ENCODE results near the gene PTPRN2.
"Not testable (repeated sequence)": the region's sequence is repeated elsewhere in the genome, so short reads cannot be mapped to it uniquely, and the experiment has no call there.

The PTPRN2 gene

DNA sequence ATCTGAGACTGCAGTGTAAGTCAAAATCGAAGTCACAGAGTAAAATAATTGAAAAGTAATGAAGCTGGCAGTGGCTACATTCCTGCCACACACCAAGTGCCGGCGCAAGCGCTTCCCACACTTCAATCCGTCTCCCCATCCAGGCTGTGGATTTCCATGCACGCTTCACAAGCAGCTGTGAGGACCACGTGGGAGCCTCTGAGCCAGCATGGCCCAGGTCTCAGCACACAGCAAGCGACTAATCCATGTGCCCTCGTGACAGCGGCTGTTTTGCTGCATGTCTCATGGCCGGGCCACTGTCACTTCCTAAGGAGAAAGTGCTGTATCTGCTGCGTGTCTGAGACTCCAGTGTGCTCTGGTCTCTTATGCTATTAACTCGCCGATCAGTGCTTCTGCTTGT is 683.9 kb downstream of the PTPRN2 start:
- Mint-ChIP-seq H3K9me3 (no peaks in the 10 kb centered on the region), H3K4me3 (no peak overlapping the region), H3K4me1 (peaks cover 58% of the 10 kb centered on the region), H3K27ac (no peak overlapping the region), H3K36me3 (ENCODE audit: low read depth) (no peaks in the 10 kb centered on the region), H3K27me3 (ENCODE audit: low read depth, poor library complexity) (peaks cover 6% of the 10 kb centered on the region)
- TF ChIP-seq, protein P1, sequence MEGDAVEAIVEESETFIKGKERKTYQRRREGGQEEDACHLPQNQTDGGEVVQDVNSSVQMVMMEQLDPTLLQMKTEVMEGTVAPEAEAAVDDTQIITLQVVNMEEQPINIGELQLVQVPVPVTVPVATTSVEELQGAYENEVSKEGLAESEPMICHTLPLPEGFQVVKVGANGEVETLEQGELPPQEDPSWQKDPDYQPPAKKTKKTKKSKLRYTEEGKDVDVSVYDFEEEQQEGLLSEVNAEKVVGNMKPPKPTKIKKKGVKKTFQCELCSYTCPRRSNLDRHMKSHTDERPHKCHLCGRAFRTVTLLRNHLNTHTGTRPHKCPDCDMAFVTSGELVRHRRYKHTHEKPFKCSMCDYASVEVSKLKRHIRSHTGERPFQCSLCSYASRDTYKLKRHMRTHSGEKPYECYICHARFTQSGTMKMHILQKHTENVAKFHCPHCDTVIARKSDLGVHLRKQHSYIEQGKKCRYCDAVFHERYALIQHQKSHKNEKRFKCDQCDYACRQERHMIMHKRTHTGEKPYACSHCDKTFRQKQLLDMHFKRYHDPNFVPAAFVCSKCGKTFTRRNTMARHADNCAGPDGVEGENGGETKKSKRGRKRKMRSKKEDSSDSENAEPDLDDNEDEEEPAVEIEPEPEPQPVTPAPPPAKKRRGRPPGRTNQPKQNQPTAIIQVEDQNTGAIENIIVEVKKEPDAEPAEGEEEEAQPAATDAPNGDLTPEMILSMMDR (IDR thresholded peaks at IDR 0.05), result no peak
- DNase-seq, result no peak

GRCh38 chr7:157903296-157903695 is 684.3 kb downstream of the PTPRN2 start:
- TF ChIP-seq, protein P1 (IDR thresholded peaks at IDR 0.05), result no peak
- Mint-ChIP-seq H3K4me3 (no peak overlapping the region), H3K4me1 (peaks cover 62% of the 10 kb centered on the region), H3K36me3 (ENCODE audit: low read depth) (no peaks in the 10 kb centered on the region), H3K27ac (no peak overlapping the region), H3K27me3 (ENCODE audit: low read depth, poor library complexity) (peaks cover 6% of the 10 kb centered on the region), H3K9me3 (no peaks in the 10 kb centered on the region)
- DNase-seq, result no peak

DNA sequence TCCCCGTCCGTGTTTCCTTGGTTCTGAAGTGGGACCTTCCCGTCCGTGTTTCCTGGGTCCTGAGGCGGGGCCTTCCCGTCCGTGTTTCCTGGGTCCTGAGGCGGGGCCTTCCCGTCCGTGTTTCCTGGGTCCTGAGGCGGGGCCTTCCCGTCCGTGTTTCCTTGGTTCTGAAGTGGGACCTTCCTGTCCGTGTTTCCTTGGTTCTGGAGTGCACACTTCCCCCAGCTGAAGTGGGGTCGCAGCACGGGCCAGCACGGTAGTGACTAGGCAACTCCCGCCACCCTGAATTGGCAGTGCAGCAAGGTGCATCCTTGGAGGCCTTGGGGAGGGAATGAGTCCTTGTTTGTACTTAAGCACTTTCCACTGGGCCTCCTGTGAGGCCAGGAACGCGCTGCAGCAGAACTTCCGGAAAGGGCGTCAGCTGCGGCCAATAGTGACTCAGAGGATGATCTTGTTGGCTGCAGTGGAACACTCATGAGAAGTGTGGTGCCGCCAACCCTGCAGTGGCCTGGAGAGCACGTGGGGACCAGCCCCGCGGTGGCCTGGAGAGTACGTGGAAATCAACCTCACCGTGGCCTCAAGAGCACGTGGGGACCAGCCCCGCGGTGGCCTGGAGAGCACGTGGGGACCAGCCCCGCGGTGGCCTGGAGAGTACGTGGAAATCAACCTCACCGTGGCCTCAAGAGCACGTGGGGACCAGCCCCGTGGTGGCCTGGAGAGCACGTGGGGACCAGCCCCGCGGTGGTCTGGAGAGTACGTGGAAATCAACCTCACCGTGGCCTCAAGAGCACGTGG is 685.6 kb downstream of the PTPRN2 start:
- H3K27ac Mint-ChIP-seq; H3K4me3 Mint-ChIP-seq; DNase-seq; H3K9me3 Mint-ChIP-seq; H3K27me3 Mint-ChIP-seq (ENCODE audit: low read depth, poor library complexity); H3K36me3 Mint-ChIP-seq (ENCODE audit: low read depth): not testable (repeated sequence)
- H3K4me1 Mint-ChIP-seq, result peaks cover 74% of the 10 kb centered on the region

DNA sequence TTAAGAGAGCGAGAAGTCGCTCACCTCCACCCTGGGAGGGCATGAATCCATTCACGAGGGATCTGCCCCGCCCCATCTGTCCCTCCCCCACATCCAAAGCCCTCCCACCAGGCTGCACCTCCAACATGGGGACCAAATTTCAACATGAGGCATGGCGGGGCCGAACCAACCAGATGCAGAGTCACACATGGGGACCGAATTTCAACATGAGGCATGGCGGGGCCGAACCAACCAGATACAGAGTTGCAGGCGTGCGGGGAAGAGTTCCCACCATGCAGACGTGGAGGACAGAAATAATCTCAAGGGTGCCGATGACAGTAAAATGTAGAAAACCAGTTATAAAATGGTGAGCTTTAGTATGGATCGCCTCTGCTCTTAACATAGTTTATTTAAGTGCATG is 686.5 kb downstream of the PTPRN2 start:
- Mint-ChIP-seq H3K27me3 (ENCODE audit: low read depth, poor library complexity) (peaks cover 8% of the 10 kb centered on the region), H3K4me3 (no peak overlapping the region), H3K36me3 (ENCODE audit: low read depth) (no peaks in the 10 kb centered on the region), H3K4me1 (peaks cover 76% of the 10 kb centered on the region), H3K27ac (peak overlapping the region; percentile 36), H3K9me3 (no peaks in the 10 kb centered on the region)
- TF ChIP-seq, protein P1 (IDR thresholded peaks at IDR 0.05), result no peak
- no peak for DNase-seq

- Mint-ChIP-seq H3K9me3 (peaks cover 2% of the 10 kb centered on the region), H3K27ac (no peak overlapping the region), H3K27me3 (ENCODE audit: low read depth, poor library complexity) (peaks cover 9% of the 10 kb centered on the region), H3K4me1 (peaks cover 73% of the 10 kb centered on the region), H3K4me3 (no peak overlapping the region), H3K36me3 (ENCODE audit: low read depth) (no peaks in the 10 kb centered on the region)
- DNase-seq, result no peak
- TF ChIP-seq, protein P1 (IDR thresholded peaks at IDR 0.05), result no peak
Observed at GRCh38 chr7:157900556-157900955, 687.1 kb downstream of the PTPRN2 start.

DNA sequence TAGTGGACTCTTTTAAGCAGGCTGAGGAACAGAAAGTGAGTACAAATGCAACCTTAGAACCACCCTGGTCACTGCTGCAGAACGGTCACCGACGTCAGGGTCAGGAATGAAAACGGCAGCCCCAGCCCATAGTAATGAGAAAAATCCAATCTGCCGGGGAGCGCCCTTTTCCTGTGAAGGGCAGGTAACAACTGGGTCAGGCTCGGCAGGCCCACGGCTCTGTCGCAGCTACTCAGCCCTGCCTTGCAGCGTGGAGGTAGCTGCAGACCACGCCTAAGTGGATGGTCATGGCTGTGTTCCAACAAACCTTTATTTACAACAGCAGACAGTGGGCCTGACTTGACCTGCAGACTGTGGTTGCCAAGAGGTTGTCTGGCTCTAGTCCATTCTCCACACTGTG is 687.6 kb downstream of the PTPRN2 start:
- Mint-ChIP-seq H3K27ac (peak overlapping the region; percentile 46), H3K4me1 (peaks cover 75% of the 10 kb centered on the region), H3K36me3 (ENCODE audit: low read depth) (no peaks in the 10 kb centered on the region), H3K27me3 (ENCODE audit: low read depth, poor library complexity) (peaks cover 7% of the 10 kb centered on the region), H3K9me3 (peaks cover 5% of the 10 kb centered on the region), H3K4me3 (peak overlapping the region; percentile 26)
- DNase-seq, result no peak
- TF ChIP-seq, protein P1 (IDR thresholded peaks at IDR 0.05), result no peak

All from nephron progenitor cell (in vitro differentiated cells).